GM19025 (cell line): Measurements from ENCODE around the gene PKIB.
"Not testable (repeated sequence)": the region's sequence is repeated elsewhere in the genome, so short reads cannot be mapped to it uniquely, and the experiment has no call there.

Experiments used
- ATAC-seq: cut with Tn5 transposase; IDR thresholded peaks from one replicate; pipeline ENCODE4 v1.9.1; 2021; ENCODE audit warnings: mild to moderate bottlenecking, low read depth, moderate library complexity; ENCODE audit not compliant: unreplicated experiment

The PKIB gene

GRCh38 chr6:122609881-122610689 is at the start of gene PKIB:
Gene PKIB (plus strand): TSS chr6:122610405. CDS start chr6:122717795, 107,390 bp downstream.
- peak; percentile 84 for ATAC-seq

GRCh38 chr6:122563364-122564052 is 46.7 kb upstream of the PKIB start:
- no peak for ATAC-seq

- no peak for ATAC-seq
These were observed 46.0 kb upstream of the PKIB start for GRCh38 chr6:122564230-122564629.

GRCh38 chr6:122565708-122566107 is 44.5 kb upstream of the PKIB start:
- ATAC-seq, result no peak

GRCh38 chr6:122567034-122567433 is 43.2 kb upstream of the PKIB start:
- ATAC-seq, result no peak

- ATAC-seq, result no peak
These were observed 41.9 kb upstream of the PKIB start for GRCh38 chr6:122568350-122568749.

- no peak for ATAC-seq
These were observed 41.4 kb upstream of the PKIB start for GRCh38 chr6:122568797-122569221.

- ATAC-seq, result no peak
These were observed 40.9 kb upstream of the PKIB start for GRCh38 chr6:122569230-122569771.

GRCh38 chr6:122571888-122572287 is 38.3 kb upstream of the PKIB start:
- no peak for ATAC-seq

GRCh38 chr6:122576888-122577287 is 33.3 kb upstream of the PKIB start:
- no peak for ATAC-seq

GRCh38 chr6:122578961-122579360 is 31.2 kb upstream of the PKIB start:
- ATAC-seq, result no peak

GRCh38 chr6:122580737-122581136 is 29.5 kb upstream of the PKIB start:
- ATAC-seq, result no peak

GRCh38 chr6:122589115-122589514 is 21.1 kb upstream of the PKIB start:
- no peak for ATAC-seq

- not testable (repeated sequence) for ATAC-seq
These were observed 11.9 kb upstream of the PKIB start for GRCh38 chr6:122598295-122598694.

GRCh38 chr6:122604676-122605075 is 5.5 kb upstream of the PKIB start:
- ATAC-seq, result no peak

- ATAC-seq, result peak; percentile 25
These were observed 668 bp downstream of the PKIB start for GRCh38 chr6:122610690-122611455.

GRCh38 chr6:122612838-122613237 is 2.6 kb downstream of the PKIB start:
- no peak for ATAC-seq

- no peak for ATAC-seq
These were observed 4.1 kb downstream of the PKIB start for GRCh38 chr6:122614303-122614702.

GRCh38 chr6:122615409-122615808 is 5.2 kb downstream of the PKIB start:
- no peak for ATAC-seq

GRCh38 chr6:122616877-122617276 is 6.7 kb downstream of the PKIB start:
- ATAC-seq, result no peak

- no peak for ATAC-seq
These were observed 9.1 kb downstream of the PKIB start for GRCh38 chr6:122619309-122619708.
